ENCODE data around the gene HACL1.

The HACL1 gene

DNA sequence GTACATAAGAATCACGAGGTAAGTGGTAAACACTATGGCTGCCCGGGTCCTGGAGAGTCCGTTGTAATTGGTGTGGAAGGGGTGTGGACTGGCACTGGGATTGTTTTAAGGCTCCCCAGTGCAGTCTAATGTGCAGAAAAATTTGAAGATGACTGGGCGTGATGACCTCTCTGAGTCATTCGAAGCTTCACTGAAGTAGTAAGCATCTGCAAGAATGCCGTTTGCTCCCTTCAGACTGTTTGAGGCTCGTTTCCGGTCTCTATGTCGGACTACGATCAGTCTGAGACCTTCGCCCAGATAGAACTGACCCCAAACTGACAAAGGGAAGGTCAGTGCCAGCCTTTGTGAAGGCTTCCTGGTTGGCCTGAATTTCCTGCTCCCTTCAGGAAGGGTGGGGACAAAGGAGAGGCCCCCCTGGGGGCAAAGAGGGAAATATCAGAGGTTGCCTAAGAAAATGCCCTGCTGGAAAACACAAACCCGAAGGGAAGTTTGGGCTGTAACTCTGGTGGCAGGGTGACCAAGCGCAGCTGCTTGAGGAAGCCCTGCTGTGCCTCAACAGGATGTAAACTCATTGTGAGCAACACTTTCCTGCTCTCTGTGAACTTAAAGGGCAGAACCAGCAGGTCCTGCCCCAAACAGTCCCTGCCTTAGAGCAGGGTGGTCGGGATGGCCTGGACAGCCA lies 34.8 kb upstream of the HACL1 start:
- Histone ChIP-seq H3K36me3 (ENCODE audit: insufficient read depth, low read length) (no peaks in the 10 kb centered on the region), H3K27me3 (ENCODE audit: control insufficient read depth, insufficient read depth, low read length) (no peaks in the 10 kb centered on the region), H3K4me2 (ENCODE audit: low read length) (peak overlapping the region; percentile 65), H3K9ac (ENCODE audit: low read depth, low read length) (peak overlapping the region; percentile 82), H3K4me3 (ENCODE audit: low read length) (peak overlapping the region; percentile 46), H3K4me1 (ENCODE audit: control insufficient read depth, insufficient read depth, low read length) (peaks cover 69% of the 10 kb centered on the region), H3K9me3 (replicated peaks; ENCODE audit: low read length) (no peaks in the 10 kb centered on the region)

DNA sequence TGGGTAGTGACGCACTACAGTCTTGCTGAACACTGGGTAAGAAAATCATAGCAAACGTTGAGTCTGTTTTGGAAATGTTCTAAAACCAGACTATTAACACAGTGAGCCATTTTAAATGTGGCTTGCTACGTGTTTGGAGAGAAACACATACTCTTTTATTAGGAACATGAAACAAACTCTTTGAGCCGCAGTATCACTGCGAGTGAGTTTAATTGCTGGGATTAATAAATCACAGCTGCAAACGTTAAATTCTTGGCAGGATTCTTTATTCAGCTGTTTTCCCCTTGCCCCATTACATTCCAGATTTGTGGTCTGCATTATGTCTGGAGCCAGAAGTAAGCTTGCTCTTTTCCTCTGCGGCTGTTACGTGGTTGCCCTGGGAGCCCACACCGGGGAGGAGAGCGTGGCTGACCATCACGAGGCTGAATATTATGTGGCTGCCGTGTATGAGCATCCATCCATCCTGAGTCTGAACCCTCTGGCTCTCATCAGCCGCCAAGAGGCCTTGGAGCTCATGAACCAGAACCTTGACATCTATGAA lies 33.8 kb upstream of the HACL1 start:
- no peaks in the 10 kb centered on the region for H3K9me3 ChIP-seq (replicated peaks; ENCODE audit: low read length)
- H3K9ac ChIP-seq (ENCODE audit: low read depth, low read length), result peak overlapping the region; percentile 82
- H3K4me3 ChIP-seq (ENCODE audit: low read length), result peak overlapping the region; percentile 46
- H3K36me3 ChIP-seq (ENCODE audit: insufficient read depth, low read length), result no peaks in the 10 kb centered on the region
- H3K4me1 ChIP-seq (ENCODE audit: control insufficient read depth, insufficient read depth, low read length), result peaks cover 78% of the 10 kb centered on the region
- H3K27me3 ChIP-seq (ENCODE audit: control insufficient read depth, insufficient read depth, low read length), result no peaks in the 10 kb centered on the region
- peak overlapping the region; percentile 65 for H3K4me2 ChIP-seq (ENCODE audit: low read length)

DNA sequence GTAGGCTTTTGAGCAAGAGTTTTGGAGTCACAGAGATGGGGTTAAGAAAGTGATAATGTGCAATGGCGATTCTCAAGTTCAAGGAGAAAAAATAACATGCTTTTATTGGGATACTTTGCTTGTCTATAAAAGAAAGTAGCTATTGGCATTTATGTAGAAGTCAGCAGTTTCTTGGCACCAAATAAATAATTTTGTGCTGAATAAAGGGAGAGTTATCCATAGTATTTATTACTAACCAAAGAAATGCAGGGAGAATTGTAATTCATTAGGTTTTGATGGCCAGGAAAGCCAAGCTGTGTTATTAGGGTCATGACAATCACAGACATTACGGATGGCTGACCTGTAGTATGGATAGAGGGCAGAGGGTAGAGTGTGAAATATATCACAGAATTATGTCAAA lies 33.3 kb upstream of the HACL1 start:
- Histone ChIP-seq H3K9me3 (replicated peaks; ENCODE audit: low read length) (no peaks in the 10 kb centered on the region), H3K9ac (ENCODE audit: low read depth, low read length) (peak overlapping the region; percentile 82), H3K27me3 (ENCODE audit: control insufficient read depth, insufficient read depth, low read length) (no peaks in the 10 kb centered on the region), H3K4me2 (ENCODE audit: low read length) (peak overlapping the region; percentile 65), H3K36me3 (ENCODE audit: insufficient read depth, low read length) (no peaks in the 10 kb centered on the region), H3K4me1 (ENCODE audit: control insufficient read depth, insufficient read depth, low read length) (peaks cover 83% of the 10 kb centered on the region), H3K4me3 (ENCODE audit: low read length) (no peak overlapping the region)

DNA sequence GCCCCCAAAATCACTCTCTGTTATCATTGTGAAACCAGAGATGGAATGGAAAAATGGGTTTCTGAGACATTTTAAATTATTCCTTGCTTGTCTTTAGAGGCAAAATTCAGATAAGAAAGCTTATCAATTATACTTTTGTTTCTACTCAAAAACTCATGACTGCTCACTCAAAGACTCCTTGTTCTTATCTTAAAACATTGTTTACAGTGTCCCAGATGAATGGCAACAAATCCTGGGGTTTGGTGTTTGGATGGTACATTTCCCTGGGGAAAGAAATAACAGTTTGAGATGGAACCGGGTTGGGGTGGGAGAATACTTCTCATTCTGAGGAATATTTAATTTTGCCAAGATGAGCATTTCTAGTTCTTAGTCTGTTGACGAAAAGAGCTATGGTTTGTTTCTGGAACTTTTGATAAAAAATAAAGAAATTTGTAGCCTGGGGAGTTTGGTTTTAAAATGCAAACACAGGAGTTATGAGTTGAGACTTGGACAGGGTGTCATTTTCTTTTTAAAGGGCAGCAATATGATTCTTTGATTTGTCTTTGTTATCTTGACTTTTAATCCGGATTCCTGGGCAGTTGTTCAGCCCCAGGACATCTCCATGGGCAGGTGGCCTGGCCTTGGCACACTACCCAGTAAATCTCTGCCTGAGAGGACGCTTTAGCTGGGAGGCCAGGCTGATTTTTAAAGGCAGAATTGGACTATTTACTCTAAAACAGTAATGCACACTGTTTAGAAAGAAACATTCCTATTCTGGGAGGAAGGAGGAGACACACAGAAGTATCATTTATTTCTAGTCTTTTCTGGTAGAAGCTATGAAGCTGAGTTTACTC lies 32.6 kb upstream of the HACL1 start:
- Histone ChIP-seq H3K27me3 (ENCODE audit: control insufficient read depth, insufficient read depth, low read length) (no peaks in the 10 kb centered on the region), H3K9ac (ENCODE audit: low read depth, low read length) (peak overlapping the region; percentile 82), H3K4me1 (ENCODE audit: control insufficient read depth, insufficient read depth, low read length) (peaks cover 82% of the 10 kb centered on the region)

DNA sequence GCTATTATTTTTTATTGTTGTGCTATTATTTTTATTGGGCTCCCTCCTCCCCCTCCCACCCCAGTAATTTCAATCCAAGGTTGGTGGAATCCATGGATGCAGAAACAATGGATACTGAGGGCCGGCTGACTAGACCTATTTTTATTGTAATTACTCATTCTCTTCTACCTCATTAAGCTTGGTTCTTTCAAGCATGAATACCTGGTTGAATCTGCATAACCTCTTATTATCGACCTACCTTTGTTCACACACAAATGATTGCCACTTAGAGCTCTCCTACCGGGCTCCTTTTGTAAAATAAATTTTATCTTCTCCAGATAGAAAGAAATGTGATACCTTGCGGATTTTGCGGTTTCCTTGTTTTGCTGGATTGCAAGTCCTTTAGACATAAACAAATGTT lies 31.8 kb upstream of the HACL1 start:
- no peaks in the 10 kb centered on the region for H3K27me3 ChIP-seq (ENCODE audit: control insufficient read depth, insufficient read depth, low read length)
- H3K4me2 ChIP-seq (ENCODE audit: low read length), result no peak overlapping the region
- H3K9me3 ChIP-seq (replicated peaks; ENCODE audit: low read length), result no peaks in the 10 kb centered on the region
- no peaks in the 10 kb centered on the region for H3K36me3 ChIP-seq (ENCODE audit: insufficient read depth, low read length)
- H3K9ac ChIP-seq (ENCODE audit: low read depth, low read length), result peak overlapping the region; percentile 82
- peaks cover 74% of the 10 kb centered on the region for H3K4me1 ChIP-seq (ENCODE audit: control insufficient read depth, insufficient read depth, low read length)
- H3K4me3 ChIP-seq (ENCODE audit: low read length), result no peak overlapping the region

More for the DNA sequence above, 32.6 kb upstream of the HACL1 start:
- Histone ChIP-seq H3K36me3 (ENCODE audit: insufficient read depth, low read length) (no peaks in the 10 kb centered on the region), H3K4me2 (ENCODE audit: low read length) (peak overlapping the region; percentile 65), H3K4me3 (ENCODE audit: low read length) (no peak overlapping the region), H3K9me3 (replicated peaks; ENCODE audit: low read length) (no peaks in the 10 kb centered on the region)

DNA sequence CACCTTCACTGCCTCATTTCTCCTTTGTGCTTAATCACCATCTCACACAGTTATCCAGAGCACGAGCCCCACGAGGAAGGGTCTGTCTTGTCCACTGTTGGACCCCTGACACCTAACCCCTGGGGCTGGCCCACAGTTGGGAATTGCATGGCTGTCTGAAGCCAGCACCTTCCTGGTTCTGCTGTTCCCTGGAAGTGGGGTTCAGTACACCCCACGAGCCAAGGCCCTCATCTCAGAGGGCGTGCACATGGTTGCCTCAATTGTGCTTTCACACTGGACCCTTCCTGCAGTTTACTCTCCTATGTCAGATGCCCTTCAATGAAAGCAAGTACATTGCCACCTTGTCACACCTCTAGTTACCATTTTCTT lies 30.8 kb upstream of the HACL1 start:
- Histone ChIP-seq H3K4me3 (ENCODE audit: low read length) (no peak overlapping the region), H3K36me3 (ENCODE audit: insufficient read depth, low read length) (no peaks in the 10 kb centered on the region), H3K9ac (ENCODE audit: low read depth, low read length) (no peak overlapping the region), H3K4me2 (ENCODE audit: low read length) (no peak overlapping the region), H3K4me1 (ENCODE audit: control insufficient read depth, insufficient read depth, low read length) (peaks cover 64% of the 10 kb centered on the region), H3K27me3 (ENCODE audit: control insufficient read depth, insufficient read depth, low read length) (no peaks in the 10 kb centered on the region), H3K9me3 (replicated peaks; ENCODE audit: low read length) (no peaks in the 10 kb centered on the region)

DNA sequence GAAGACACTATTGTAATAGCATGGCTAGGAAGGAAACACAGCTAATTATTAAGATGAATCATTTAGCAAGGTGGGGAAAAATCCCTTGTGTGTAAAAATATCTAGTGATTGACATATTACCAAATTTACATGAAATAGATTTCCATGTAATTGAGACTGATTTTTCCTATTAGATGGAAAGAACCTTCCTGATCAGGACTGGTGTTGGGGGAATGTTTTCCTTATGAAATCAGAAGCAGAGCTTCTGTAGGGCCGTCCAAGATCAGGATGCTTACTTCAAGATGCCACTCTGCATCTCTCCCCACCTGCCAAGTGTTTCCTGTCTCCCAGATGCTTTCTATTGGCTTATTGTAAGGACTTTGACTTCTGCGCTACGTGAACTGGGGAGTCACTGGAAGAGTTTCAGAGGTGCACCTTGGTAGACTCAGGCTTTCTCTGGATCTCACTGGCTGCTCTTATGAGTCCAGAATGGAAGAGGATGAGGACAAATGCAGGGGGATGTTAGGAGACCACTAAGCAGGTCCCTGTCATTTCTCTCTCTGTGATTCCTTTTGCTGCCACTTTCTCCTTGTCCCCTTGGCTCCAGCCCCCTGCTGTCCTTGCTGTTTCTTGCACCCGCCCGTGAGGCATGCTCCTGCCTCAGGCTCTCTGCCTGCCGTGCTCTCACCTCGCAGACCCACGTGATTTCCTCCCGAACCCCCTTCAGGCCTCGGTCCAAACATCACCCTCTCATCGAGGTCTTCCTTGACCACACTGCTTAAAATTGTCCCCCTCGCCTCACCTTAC lies 30.2 kb upstream of the HACL1 start:
- H3K4me3 ChIP-seq (ENCODE audit: low read length), result no peak overlapping the region
- peak overlapping the region; percentile 76 for H3K9ac ChIP-seq (ENCODE audit: low read depth, low read length)
- peaks cover 58% of the 10 kb centered on the region for H3K4me1 ChIP-seq (ENCODE audit: control insufficient read depth, insufficient read depth, low read length)

DNA sequence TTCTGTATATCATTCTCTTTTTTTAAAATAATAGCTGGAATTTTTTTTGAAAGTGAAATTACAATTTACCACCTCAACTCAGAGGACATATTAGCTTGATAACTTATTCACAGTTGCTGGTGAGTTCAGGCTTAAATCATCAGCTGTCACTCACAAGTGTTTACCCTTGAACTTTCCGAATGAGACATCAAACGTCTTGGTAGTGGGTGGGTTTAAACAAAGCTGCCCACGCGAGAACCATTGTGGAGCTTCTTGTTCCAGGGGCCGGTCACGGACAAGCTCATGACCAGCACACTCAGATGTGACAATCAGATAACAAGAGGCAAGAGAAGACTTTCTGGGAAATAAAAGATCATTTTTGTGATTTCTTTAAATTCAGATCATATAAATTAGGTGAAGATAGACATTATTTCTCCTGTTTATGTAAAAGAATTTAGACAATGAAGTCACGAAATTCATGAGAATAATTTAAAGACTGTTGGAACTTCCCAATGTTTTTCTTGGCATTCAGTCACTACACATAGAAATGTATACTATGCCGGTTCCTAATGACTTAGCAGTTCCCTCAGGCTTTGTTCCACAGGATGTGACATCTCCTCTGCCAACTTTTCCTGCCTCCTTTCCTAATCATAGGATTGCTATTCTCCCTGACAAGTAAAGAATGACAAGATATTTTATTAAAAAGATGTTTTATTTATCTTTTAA lies 29.4 kb upstream of the HACL1 start:
- Histone ChIP-seq H3K9ac (ENCODE audit: low read depth, low read length) (peak overlapping the region; percentile 76), H3K36me3 (ENCODE audit: insufficient read depth, low read length) (no peaks in the 10 kb centered on the region), H3K27me3 (ENCODE audit: control insufficient read depth, insufficient read depth, low read length) (no peaks in the 10 kb centered on the region), H3K9me3 (replicated peaks; ENCODE audit: low read length) (no peaks in the 10 kb centered on the region), H3K4me2 (ENCODE audit: low read length) (peak overlapping the region; percentile 77), H3K4me3 (ENCODE audit: low read length) (peak overlapping the region; percentile 50), H3K4me1 (ENCODE audit: control insufficient read depth, insufficient read depth, low read length) (peaks cover 52% of the 10 kb centered on the region)

More for the DNA sequence above, 30.2 kb upstream of the HACL1 start:
- Histone ChIP-seq H3K27me3 (ENCODE audit: control insufficient read depth, insufficient read depth, low read length) (no peaks in the 10 kb centered on the region), H3K36me3 (ENCODE audit: insufficient read depth, low read length) (no peaks in the 10 kb centered on the region), H3K4me2 (ENCODE audit: low read length) (peak overlapping the region; percentile 77), H3K9me3 (replicated peaks; ENCODE audit: low read length) (no peaks in the 10 kb centered on the region)

DNA sequence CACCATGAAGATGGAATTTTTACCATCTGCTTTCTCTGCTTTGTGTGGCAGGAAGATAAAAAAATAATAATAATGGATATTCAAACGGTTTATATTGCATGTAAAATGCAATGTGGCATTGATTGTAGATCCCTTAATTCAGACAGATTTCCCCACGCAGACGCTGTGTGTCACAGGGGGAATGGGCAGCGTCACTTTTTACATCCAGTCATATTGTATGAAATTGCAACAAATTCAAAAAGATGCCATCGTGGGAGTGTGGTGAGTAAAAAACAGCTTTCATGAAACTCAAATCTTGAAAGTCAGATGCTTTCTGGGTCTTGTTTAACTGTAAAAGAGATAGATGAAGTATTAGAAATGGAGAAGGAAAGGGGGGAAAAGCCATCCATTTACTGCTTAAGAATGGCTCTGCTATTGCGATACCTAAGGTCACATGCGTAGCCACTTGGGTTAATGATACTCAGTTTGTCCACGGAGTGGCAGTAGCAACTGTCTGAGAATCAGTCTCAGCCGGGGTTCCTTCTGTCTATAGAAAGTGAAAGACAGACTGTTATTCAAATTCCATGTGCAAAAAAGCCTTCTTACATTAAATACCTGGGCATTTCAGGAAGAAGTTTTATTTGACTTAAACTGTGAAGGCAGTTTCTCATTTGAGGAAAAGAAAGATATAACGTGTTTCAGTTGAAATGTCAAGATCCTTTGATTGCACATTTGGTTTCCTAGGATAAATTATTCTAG lies 28.7 kb upstream of the HACL1 start:
- Histone ChIP-seq H3K9ac (ENCODE audit: low read depth, low read length) (peak overlapping the region; percentile 76), H3K36me3 (ENCODE audit: insufficient read depth, low read length) (no peaks in the 10 kb centered on the region), H3K4me1 (ENCODE audit: control insufficient read depth, insufficient read depth, low read length) (peaks cover 44% of the 10 kb centered on the region), H3K27me3 (ENCODE audit: control insufficient read depth, insufficient read depth, low read length) (no peaks in the 10 kb centered on the region), H3K4me2 (ENCODE audit: low read length) (peak overlapping the region; percentile 77), H3K9me3 (replicated peaks; ENCODE audit: low read length) (no peaks in the 10 kb centered on the region), H3K4me3 (ENCODE audit: low read length) (peak overlapping the region; percentile 50)

DNA sequence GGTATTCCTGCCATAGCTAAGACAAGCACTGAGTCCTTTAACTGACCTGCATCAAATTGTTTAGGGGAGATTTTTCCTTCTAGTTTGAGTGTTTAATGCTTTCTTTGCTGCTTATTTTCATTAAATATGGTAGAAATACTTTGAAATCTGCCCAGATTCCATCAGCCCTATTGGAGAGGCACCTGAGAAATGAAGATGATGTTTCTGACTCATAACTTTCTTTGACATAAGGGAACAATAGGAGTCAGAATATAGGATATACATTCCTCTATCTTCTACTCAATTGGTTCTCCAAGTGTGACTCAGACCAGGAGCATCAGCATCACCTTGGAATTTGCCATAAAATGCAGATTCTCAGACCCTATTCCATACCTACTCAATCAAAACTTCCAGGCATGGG lies 27.6 kb upstream of the HACL1 start:
- H3K9me3 ChIP-seq (replicated peaks; ENCODE audit: low read length), result no peaks in the 10 kb centered on the region
- H3K9ac ChIP-seq (ENCODE audit: low read depth, low read length), result no peak overlapping the region
- H3K4me1 ChIP-seq (ENCODE audit: control insufficient read depth, insufficient read depth, low read length), result peaks cover 34% of the 10 kb centered on the region
- H3K27me3 ChIP-seq (ENCODE audit: control insufficient read depth, insufficient read depth, low read length), result no peaks in the 10 kb centered on the region
- no peak overlapping the region for H3K4me2 ChIP-seq (ENCODE audit: low read length)
- no peaks in the 10 kb centered on the region for H3K36me3 ChIP-seq (ENCODE audit: insufficient read depth, low read length)
- H3K4me3 ChIP-seq (ENCODE audit: low read length), result no peak overlapping the region

Data from skeletal muscle satellite cell (primary cell).